Measurements from ENCODE around the gene ARFGAP1.

Gene ARFGAP1

DNA sequence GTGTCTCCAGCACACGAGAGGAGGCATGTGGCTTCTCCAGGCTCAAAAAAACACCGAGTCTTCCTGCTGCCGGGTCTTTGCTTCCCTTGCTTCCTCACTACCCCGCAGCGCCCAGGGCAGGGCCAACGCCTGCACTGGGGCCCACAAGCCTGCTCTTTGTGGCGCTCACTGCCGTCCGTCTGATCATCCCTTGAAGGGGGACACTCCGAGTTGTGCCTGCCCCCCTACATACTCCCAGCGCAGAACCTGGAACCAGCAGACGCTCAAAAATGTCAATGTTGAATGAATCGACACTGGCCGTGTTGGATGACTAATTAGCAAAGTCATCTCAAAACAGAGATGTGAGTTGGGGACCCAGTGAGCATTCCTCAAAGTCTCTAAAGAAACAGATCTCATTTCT lies 8.1 kb upstream of the ARFGAP1 start:
- H3K4me1 ChIP-seq (ENCODE audit: low read length) = no peaks in the 10 kb centered on the region
- TF ChIP-seq CTCF (IDR thresholded peaks at IDR 0.05; ENCODE audit: low read depth, low read length) (no peak), EZH2phosphoT487 (IDR thresholded peaks at IDR 0.05; ENCODE audit: low read depth) (no peak)
- no peaks in the 10 kb centered on the region for H3K9me3 ChIP-seq (ENCODE audit: insufficient read depth, low read length)
- no peak overlapping the region for H2AFZ ChIP-seq (ENCODE audit: low read depth, low read length)
- no peaks in the 10 kb centered on the region for H3K79me2 ChIP-seq (ENCODE audit: low read length)
- H3K4me2 ChIP-seq (ENCODE audit: low read length) = no peak overlapping the region
- no peak overlapping the region for H3K27ac ChIP-seq (ENCODE audit: low read length)
- no peaks in the 10 kb centered on the region for H3K36me3 ChIP-seq (replicated peaks; ENCODE audit: low read depth, low read length)
- H3K4me3 ChIP-seq (ENCODE audit: low read length) = no peak overlapping the region
- H3K9ac ChIP-seq (ENCODE audit: low read length) = no peak overlapping the region
- H3K27me3 ChIP-seq (ENCODE audit: low read depth, low read length) = no peaks in the 10 kb centered on the region
- no peaks in the 10 kb centered on the region for H4K20me1 ChIP-seq (ENCODE audit: insufficient read depth, low read length)

DNA sequence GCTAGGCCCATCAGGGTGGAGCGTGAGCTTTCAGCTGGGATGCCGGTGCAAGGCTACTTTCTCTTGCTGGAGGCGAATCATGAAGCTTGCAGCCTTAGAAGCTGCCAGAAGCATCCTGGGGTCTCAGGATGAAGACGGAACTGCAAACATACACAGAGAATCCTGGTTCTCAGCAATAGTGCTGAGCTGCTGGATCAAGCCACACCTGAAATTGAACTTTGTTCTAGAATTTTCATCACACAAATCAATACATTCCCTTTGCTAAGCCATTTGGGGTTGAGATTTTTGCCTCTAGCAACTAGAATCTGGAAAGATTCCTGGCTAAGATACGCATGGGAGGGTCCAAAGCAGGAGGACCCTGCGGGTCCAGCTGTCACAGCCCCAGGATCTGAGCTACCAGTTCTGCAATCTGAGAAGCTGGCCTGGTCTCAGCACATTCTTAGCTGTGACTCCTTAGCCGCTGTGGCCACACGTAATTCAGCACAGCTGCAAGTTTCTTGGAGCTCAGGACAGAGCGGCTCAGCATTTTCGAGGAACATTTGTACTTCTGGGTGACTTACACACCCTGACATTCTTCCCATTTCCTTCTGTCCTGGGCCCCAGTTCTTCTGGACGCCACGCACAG lies 6.6 kb upstream of the ARFGAP1 start:
- Histone ChIP-seq H3K27me3 (ENCODE audit: low read depth, low read length) (no peaks in the 10 kb centered on the region), H3K4me3 (ENCODE audit: low read length) (no peak overlapping the region), H3K36me3 (replicated peaks; ENCODE audit: low read depth, low read length) (no peaks in the 10 kb centered on the region)

DNA sequence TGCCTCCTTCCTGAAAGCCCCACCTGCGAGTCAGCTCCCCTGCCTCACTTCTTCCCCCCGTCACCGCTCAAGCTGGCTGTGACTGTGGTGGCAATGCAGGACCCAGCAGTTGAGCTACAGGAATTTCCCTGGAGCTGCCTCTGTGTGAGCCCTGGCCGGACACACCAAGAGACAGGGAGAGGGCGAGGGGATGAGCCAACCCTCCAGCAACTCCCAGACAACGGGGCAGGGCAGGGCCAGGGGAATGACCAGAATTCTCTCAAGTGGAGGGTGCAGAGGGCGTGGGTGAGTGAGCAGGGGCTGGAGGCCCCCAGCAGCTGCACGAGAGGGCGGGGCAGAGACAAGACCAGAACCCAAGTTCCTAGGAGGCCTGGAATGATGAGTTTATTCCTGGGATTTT lies 4.9 kb upstream of the ARFGAP1 start:
- H3K79me2 ChIP-seq (ENCODE audit: low read length) = peaks cover under 1% of the 10 kb centered on the region; the same call in 1 of the 2 replicates
- no peaks in the 10 kb centered on the region for H3K36me3 ChIP-seq (replicated peaks; ENCODE audit: low read depth, low read length)
- no peak overlapping the region for H3K4me3 ChIP-seq (ENCODE audit: low read length)
- H3K27me3 ChIP-seq (ENCODE audit: low read depth, low read length) = no peaks in the 10 kb centered on the region
- no peak overlapping the region for H3K9ac ChIP-seq (ENCODE audit: low read length)
- no peak overlapping the region for H2AFZ ChIP-seq (ENCODE audit: low read depth, low read length)
- no peaks in the 10 kb centered on the region for H4K20me1 ChIP-seq (ENCODE audit: insufficient read depth, low read length)
- peaks cover 5% of the 10 kb centered on the region; the same call in 1 of the 2 replicates for H3K4me1 ChIP-seq (ENCODE audit: low read length)
- no peak overlapping the region for H3K27ac ChIP-seq (ENCODE audit: low read length)
- no peaks in the 10 kb centered on the region for H3K9me3 ChIP-seq (ENCODE audit: insufficient read depth, low read length)
- H3K4me2 ChIP-seq (ENCODE audit: low read length) = no peak overlapping the region
- no peak for TF ChIP-seq EZH2phosphoT487 (IDR thresholded peaks at IDR 0.05; ENCODE audit: low read depth)
- no peak for TF ChIP-seq CTCF (IDR thresholded peaks at IDR 0.05; ENCODE audit: low read depth, low read length)

More for the DNA sequence above, 6.6 kb upstream of the ARFGAP1 start:
- Histone ChIP-seq H3K9me3 (ENCODE audit: insufficient read depth, low read length) (no peaks in the 10 kb centered on the region), H3K4me2 (ENCODE audit: low read length) (no peak overlapping the region), H3K9ac (ENCODE audit: low read length) (no peak overlapping the region), H4K20me1 (ENCODE audit: insufficient read depth, low read length) (no peaks in the 10 kb centered on the region), H3K79me2 (ENCODE audit: low read length) (no peaks in the 10 kb centered on the region), H3K27ac (ENCODE audit: low read length) (no peak overlapping the region), H2AFZ (ENCODE audit: low read depth, low read length) (no peak overlapping the region), H3K4me1 (ENCODE audit: low read length) (no peaks in the 10 kb centered on the region)
- TF ChIP-seq EZH2phosphoT487 (IDR thresholded peaks at IDR 0.05; ENCODE audit: low read depth) (no peak), CTCF (IDR thresholded peaks at IDR 0.05; ENCODE audit: low read depth, low read length) (no peak)

- no peaks in the 10 kb centered on the region for H3K9me3 ChIP-seq (ENCODE audit: insufficient read depth, low read length)
- H3K36me3 ChIP-seq (replicated peaks; ENCODE audit: low read depth, low read length) = no peaks in the 10 kb centered on the region
- H3K27me3 ChIP-seq (ENCODE audit: low read depth, low read length) = no peaks in the 10 kb centered on the region
- peaks cover 7% of the 10 kb centered on the region for H3K79me2 ChIP-seq (ENCODE audit: low read length)
- no peak overlapping the region for H3K27ac ChIP-seq (ENCODE audit: low read length)
- TF ChIP-seq EZH2phosphoT487 (IDR thresholded peaks at IDR 0.05; ENCODE audit: low read depth) (no peak), CTCF (IDR thresholded peaks at IDR 0.05; ENCODE audit: low read depth, low read length) (no peak)
- H4K20me1 ChIP-seq (ENCODE audit: insufficient read depth, low read length) = no peaks in the 10 kb centered on the region
- no peak overlapping the region for H2AFZ ChIP-seq (ENCODE audit: low read depth, low read length)
- H3K4me3 ChIP-seq (ENCODE audit: low read length) = no peak overlapping the region
- H3K4me2 ChIP-seq (ENCODE audit: low read length) = no peak overlapping the region
- H3K4me1 ChIP-seq (ENCODE audit: low read length) = peaks cover 5% of the 10 kb centered on the region; the same call in 1 of the 2 replicates
- no peak overlapping the region for H3K9ac ChIP-seq (ENCODE audit: low read length)
These were observed 4.4 kb upstream of the ARFGAP1 start for GRCh38 chr20:63268256-63268655.
